ENCODE data around the gene MCF2L.

MCF2L gene

GRCh38 chr13:113148940-113149503 lies 180.0 kb downstream of the MCF2L start:
- no peak for DNase-seq (ENCODE audit: low read depth in 2 of 2)
